NOMO-1 treated with dmso at 0.1 percent for 144 hours (cell line): ENCODE measurements around the gene MINDY4B.

Source experiments
- DNase-seq: peaks from one replicate; lab custom pipeline; 2025; ENCODE audit not compliant: unreplicated experiment; lab: John Stamatoyannopoulos, UW

Gene MINDY4B

GRCh38 chr3:150848864-150849263 lies 56.4 kb downstream of the MINDY4B start:
- no peak for DNase-seq

GRCh38 chr3:150847433-150847832 lies 57.8 kb downstream of the MINDY4B start:
- DNase-seq, result no peak

GRCh38 chr3:150844484-150844883 lies 60.8 kb downstream of the MINDY4B start:
- no peak for DNase-seq

GRCh38 chr3:150843241-150843640 lies 62.0 kb downstream of the MINDY4B start:
- DNase-seq, result no peak

- no peak for DNase-seq
These were observed 64.3 kb downstream of the MINDY4B start for GRCh38 chr3:150840802-150841515.

GRCh38 chr3:150830745-150831144 lies 74.5 kb downstream of the MINDY4B start:
- DNase-seq, result no peak

- DNase-seq, result no peak
These were observed 75.1 kb downstream of the MINDY4B start for GRCh38 chr3:150830094-150830681.

GRCh38 chr3:150829408-150829807 lies 75.8 kb downstream of the MINDY4B start:
- DNase-seq, result no peak

GRCh38 chr3:150828997-150829396 lies 76.2 kb downstream of the MINDY4B start:
- DNase-seq, result no peak

- DNase-seq, result no peak
These were observed 77.0 kb downstream of the MINDY4B start for GRCh38 chr3:150828261-150828660.

GRCh38 chr3:150826466-150827282 lies 78.6 kb downstream of the MINDY4B start:
- DNase-seq, result no peak

GRCh38 chr3:150825916-150826377 lies 79.3 kb downstream of the MINDY4B start:
- no peak for DNase-seq

- DNase-seq, result no peak
These were observed 79.9 kb downstream of the MINDY4B start for GRCh38 chr3:150825192-150825915.

- no peak for DNase-seq
These were observed 82.0 kb downstream of the MINDY4B start for GRCh38 chr3:150823277-150823676.

- DNase-seq, result no peak
These were observed 82.6 kb downstream of the MINDY4B start for GRCh38 chr3:150822636-150823035.
